Breast epithelium (tissue), 3 donors: Measurements from ENCODE around the gene HSPA12B.

Experiments used
- POLR2A ChIP-seq: fragments of 450-650 bp; IDR thresholded peaks from one replicate; pipeline ENCODE4 v1.6.1; 2016; ENCODE audit warnings: antibody characterized with exemption, mild to moderate bottlenecking, moderate library complexity
- TF ChIP-seq, protein P1 (sequence below), 3 donors: fragments of 450-650 bp; IDR thresholded peaks; one replicate each; pipeline ENCODE4 v1.5.1; 2016 to 2017; ENCODE audit warnings: antibody characterized with exemption in 3 of 3, mild to moderate bottlenecking in 3 of 3, moderate library complexity in 3 of 3

- TF ChIP-seq, protein P1, sequence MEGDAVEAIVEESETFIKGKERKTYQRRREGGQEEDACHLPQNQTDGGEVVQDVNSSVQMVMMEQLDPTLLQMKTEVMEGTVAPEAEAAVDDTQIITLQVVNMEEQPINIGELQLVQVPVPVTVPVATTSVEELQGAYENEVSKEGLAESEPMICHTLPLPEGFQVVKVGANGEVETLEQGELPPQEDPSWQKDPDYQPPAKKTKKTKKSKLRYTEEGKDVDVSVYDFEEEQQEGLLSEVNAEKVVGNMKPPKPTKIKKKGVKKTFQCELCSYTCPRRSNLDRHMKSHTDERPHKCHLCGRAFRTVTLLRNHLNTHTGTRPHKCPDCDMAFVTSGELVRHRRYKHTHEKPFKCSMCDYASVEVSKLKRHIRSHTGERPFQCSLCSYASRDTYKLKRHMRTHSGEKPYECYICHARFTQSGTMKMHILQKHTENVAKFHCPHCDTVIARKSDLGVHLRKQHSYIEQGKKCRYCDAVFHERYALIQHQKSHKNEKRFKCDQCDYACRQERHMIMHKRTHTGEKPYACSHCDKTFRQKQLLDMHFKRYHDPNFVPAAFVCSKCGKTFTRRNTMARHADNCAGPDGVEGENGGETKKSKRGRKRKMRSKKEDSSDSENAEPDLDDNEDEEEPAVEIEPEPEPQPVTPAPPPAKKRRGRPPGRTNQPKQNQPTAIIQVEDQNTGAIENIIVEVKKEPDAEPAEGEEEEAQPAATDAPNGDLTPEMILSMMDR (IDR thresholded peaks at IDR 0.05): peak in 1 of 3 donors; percentile 69
- TF ChIP-seq POLR2A: no peak
Observed at GRCh38 chr20:3786665-3787323, 54.3 kb downstream of the HSPA12B start, which contains the start of gene CENPB.
